Heart left ventricle (tissue), 16 donors: ENCODE results near the gene KCNMA1. TPM values are rescaled to one million over a fixed set of nuclear protein-coding genes. Genes with fewer than 3 reads are reported as not detected.

Source experiments
- ATAC-seq, 4 donors: fragments of 200-7000 bp; cut with Tn5 transposase; one replicate each; pipeline ENCODE4 v1.9.1; 2020 to 2022; ENCODE audit warnings: moderate library complexity in 4 of 4, mild to moderate bottlenecking in 3 of 4, moderate number of reproducible peaks in 1 of 4
- DNase-seq, 5 donors: peaks; one replicate each; pipeline ENCODE4 v3.0.0-alpha.2; 2020
- H3K27ac ChIP-seq, 12 donors: fragments of 200-600 bp; sonication (generic) in 4 of 12; one replicate each; pipeline versions ENCODE4 v1.5.0 to v1.8.0; 2016 to 2022; ENCODE audit warnings: mild to moderate bottlenecking in 2 of 12
- H3K27me3 ChIP-seq, 9 donors: fragments of 200-600 bp; sonication (generic) in 2 of 9; one replicate each; pipeline versions ENCODE4 v1.5.1 to v1.8.0; 2016 to 2022; ENCODE audit warnings: mild to moderate bottlenecking in 3 of 9
- H3K36me3 ChIP-seq, 9 donors: fragments of 200-600 bp; sonication (generic) in 2 of 9; one replicate each; pipeline versions ENCODE4 v1.5.0 to v1.8.0; 2018 to 2022; ENCODE audit warnings: mild to moderate bottlenecking in 2 of 9
- H3K4me1 ChIP-seq, 12 donors: fragments of 200-600 bp; sonication (generic) in 4 of 12; one replicate each; pipeline versions ENCODE4 v1.5.0 to v1.8.0; 2016 to 2022; ENCODE audit warnings: mild to moderate bottlenecking in 3 of 12
- H3K4me3 ChIP-seq, 12 donors: fragments of 200-600 bp; sonication (generic) in 4 of 12; one replicate each; pipeline versions ENCODE4 v1.5.0 to v1.8.0; 2017 to 2022; ENCODE audit warnings: mild to moderate bottlenecking in 9 of 12, moderate library complexity in 4 of 12
- H3K9me3 ChIP-seq, 12 donors: fragments of 200-600 bp; sonication (generic) in 4 of 12; one replicate each; pipeline versions ENCODE4 v1.5.0 to v1.8.0; 2016 to 2022; ENCODE audit warnings: mild to moderate bottlenecking in 1 of 12
- POLR2A ChIP-seq, 2 donors: fragments of 450-650 bp; IDR thresholded peaks; one replicate each; pipeline ENCODE4 v1.6.1; 2017; ENCODE audit warnings: antibody characterized with exemption in 2 of 2, mild to moderate bottlenecking in 2 of 2, moderate library complexity in 2 of 2
- WGBS, 4 donors: extraction: QIAGEN DNeasy Blood & Tissue Kit in 2 of 4; methylation state at CpG; one replicate each; pipeline versions ENCODE4 v1.1.5 to v1.1.7; 2013 to 2018; 5-methylcytosine and 5-hydroxymethylcytosine counted together
- intact Hi-C, 10 donors: fragments of 100-400 bp; cut with DNase I; formaldehyde crosslinking; loops; one replicate each; pipeline versions ENCODE4 v1.11.1 to v1.14.2; 2022
- polyA plus RNA-seq, 2 donors: library from polyadenylated mRNA; stranded (reverse); fragments of 200-250 nt; gene quantifications; one replicate each; pipeline ENCODE4 v1.2.3, GENCODE V29; 2013
- total RNA-seq, 9 donors: library from RNA; depleted of rRNA in 2 of 9; stranded (reverse); fragments of >200 nt in 2 of 9; fragmentation: NEBNext Ultra II Directional in 3 of 9; extraction: Animal tissue kit (Norgen Biotek cat#: 25700) in 3 of 9; gene quantifications; one replicate each; pipeline versions ENCODE4 v1.1.0 to v1.2.4, GENCODE V29; 2016 to 2023
- TF ChIP-seq, protein P1 (sequence below), 12 donors: fragments of 200-600 bp; sonication (generic) in 4 of 12; IDR thresholded peaks; one replicate each; pipeline versions ENCODE4 v1.5.0 to v1.8.0; 2018 to 2022; ENCODE audit warnings: antibody characterized with exemption in 12 of 12, mild to moderate bottlenecking in 5 of 12
- donor health status: ischemic (EF 13 %, LVEDD 7.1; RV severe dilation, severe dysfunction).
- donor health status: healthy with polysubstance abuse.
- donor health status: DM: no; HTN: yes; CAD: no.
- donor health status: DM: no; HTN: no; CAD: no.
- donor health status: ischemic (EF 25% LVEDD 6.9; RV normal size, moderate dysfunction).
- donor health status: ischemic (EF 25% LVEDD 5.7; RV mildly dilated, moderate dysfunction).
- donor health status: healthy.
- donor health status: DM: yes; HTN: yes; CAD: no.
- donor health status: ischemic (EF 35%, LVEDD 5.7; RV mildly dilated, moderate dysfunction).
- donor health status: nonischemic (EF 11% LVEDD 7.7; RV severe dilation, severe dysfunction).
- donor health status: DM: yes; HTN: yes; CAD: no.
- donor health status: PGD.
- donor health status: ischemic (EF 29% LVEDD 5.4; RV normal size, mild dysfunction).
- donor health status: nonischemic (EF 23%, LVEDD 6.1; RV moderate dilation, normal function).

The KCNMA1 gene
- total and polyA plus RNA-seq, 11 donors = 0.39 to 8.7 (median 1.7) TPM

DNA sequence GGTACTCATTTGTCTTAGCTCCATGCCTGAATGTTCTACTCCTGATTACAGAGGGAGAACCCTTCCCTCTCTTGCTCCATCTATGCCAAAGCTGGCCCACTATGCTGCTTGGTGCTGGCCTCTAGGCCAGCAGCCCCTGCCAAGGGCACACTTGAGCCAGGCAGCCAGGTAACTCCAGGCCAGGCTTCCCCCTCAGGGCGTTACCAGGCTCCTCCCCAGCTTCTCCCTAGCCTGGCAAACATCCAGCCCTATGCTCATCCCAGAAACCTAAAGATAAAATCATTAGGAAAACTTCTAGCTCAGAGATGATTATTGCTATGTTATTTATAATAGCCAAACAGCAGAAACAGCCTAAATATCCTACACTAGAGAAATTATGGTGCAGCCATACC, 103.7 kb downstream of the KCNMA1 start:
- Histone ChIP-seq H3K4me1 (peaks cover 0 to 33% (median 0%) of the 10 kb centered on the region in 12 donors), H3K27me3 (peaks cover 0 to 15% (median 0%) of the 10 kb centered on the region in 9 donors), H3K9me3 (no peaks in the 10 kb centered on the region), H3K4me3 (no peak overlapping the region), H3K27ac (peak overlapping the region in 2 of 12 donors; percentile 32 to 85), H3K36me3 (no peaks in the 10 kb centered on the region)
- ATAC-seq (no peak), DNase-seq (no peak)
- intact Hi-C loops = no loop called here
- TF ChIP-seq POLR2A (IDR thresholded peaks at IDR 0.05) = no peak
- TF ChIP-seq, protein P1, sequence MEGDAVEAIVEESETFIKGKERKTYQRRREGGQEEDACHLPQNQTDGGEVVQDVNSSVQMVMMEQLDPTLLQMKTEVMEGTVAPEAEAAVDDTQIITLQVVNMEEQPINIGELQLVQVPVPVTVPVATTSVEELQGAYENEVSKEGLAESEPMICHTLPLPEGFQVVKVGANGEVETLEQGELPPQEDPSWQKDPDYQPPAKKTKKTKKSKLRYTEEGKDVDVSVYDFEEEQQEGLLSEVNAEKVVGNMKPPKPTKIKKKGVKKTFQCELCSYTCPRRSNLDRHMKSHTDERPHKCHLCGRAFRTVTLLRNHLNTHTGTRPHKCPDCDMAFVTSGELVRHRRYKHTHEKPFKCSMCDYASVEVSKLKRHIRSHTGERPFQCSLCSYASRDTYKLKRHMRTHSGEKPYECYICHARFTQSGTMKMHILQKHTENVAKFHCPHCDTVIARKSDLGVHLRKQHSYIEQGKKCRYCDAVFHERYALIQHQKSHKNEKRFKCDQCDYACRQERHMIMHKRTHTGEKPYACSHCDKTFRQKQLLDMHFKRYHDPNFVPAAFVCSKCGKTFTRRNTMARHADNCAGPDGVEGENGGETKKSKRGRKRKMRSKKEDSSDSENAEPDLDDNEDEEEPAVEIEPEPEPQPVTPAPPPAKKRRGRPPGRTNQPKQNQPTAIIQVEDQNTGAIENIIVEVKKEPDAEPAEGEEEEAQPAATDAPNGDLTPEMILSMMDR (IDR thresholded peaks at IDR 0.05) = no peak
- WGBS, 4 donors = 0 to 33% (median 24%) methylated on average over 1 of the region's 1 CpG

DNA sequence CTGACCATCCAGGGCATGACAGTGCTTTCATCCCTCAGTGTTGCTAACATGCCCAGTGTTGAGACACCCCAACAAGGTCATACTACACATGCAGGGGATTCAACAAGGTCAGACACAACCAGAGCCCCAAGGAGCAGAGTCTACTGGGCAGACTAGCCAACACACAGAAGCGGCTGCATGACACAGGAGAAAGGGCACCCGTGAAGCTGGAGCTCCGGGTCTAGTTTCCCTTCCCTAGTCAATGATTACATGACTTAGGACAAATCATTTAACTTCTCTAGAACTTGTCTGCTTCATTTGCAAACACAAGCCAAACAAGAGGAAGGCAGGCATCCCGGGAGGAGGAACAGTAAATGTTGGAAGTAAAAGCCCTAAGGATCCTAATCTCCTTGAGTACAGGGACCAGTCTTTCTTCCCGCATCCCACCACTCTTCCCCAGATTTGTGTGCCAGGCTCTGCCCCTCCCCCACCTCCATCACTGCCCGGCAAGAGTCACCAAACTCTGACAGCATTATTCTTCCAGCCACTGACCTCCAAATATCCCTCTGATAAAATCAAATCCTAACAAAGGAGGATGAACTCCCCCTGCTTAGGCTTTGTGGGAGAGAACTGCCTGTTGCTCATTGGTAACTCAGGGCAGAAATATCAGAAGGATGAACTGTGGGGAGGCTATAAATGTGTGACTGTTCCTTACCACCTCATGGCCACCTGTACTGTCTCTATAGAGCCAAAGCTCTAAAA, 104.3 kb downstream of the KCNMA1 start:
- no peak for TF ChIP-seq POLR2A (IDR thresholded peaks at IDR 0.05)
- TF ChIP-seq, protein P1 (IDR thresholded peaks at IDR 0.05) = no peak
- H3K9me3 ChIP-seq = no peaks in the 10 kb centered on the region
- WGBS, 4 donors = 64 to 73% (median 67%) methylated on average over 6 of the region's 6 CpGs
- peak in 1 of 4 donors; percentile 30 for ATAC-seq
- H3K4me3 ChIP-seq = no peak overlapping the region
- peak overlapping the region in 2 of 12 donors; percentile 32 to 85 for H3K27ac ChIP-seq
- H3K36me3 ChIP-seq = no peaks in the 10 kb centered on the region
- DNase-seq = no peak
- H3K4me1 ChIP-seq = peaks cover 0 to 33% (median 0%) of the 10 kb centered on the region in 12 donors
- intact Hi-C loops = no loop called here
- peaks cover 0 to 12% (median 0%) of the 10 kb centered on the region in 9 donors for H3K27me3 ChIP-seq

DNA sequence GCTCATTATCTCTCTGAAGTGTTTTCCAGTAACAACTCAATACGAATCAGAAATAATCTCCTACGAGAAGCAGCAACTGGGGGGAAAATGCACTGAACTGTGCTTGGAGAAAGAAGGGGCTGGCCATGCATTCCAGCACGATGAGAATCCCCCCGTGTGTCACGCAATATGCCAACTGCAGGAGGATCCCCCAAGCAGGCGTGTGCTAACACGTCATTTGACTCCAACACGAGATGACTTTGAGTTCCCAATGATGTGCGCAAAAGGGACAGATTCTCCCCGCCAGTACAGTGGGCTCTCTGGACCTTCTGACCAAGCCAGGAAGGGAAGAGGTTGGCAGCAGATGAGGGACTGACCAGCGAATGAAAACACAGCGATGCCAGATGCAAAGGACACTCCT, 105.5 kb downstream of the KCNMA1 start:
- intact Hi-C loops = no loop called here
- ATAC-seq = no peak
- H3K4me3 ChIP-seq = no peak overlapping the region
- 71 to 73% (median 72%) methylated on average over 12 of the region's 12 CpGs for WGBS, 4 donors
- no peak for DNase-seq
- no peaks in the 10 kb centered on the region for H3K9me3 ChIP-seq
- peaks cover 0 to 9% (median 0%) of the 10 kb centered on the region in 9 donors for H3K27me3 ChIP-seq
- peak overlapping the region in 2 of 12 donors; percentile 45 to 85 for H3K27ac ChIP-seq
- no peaks in the 10 kb centered on the region for H3K36me3 ChIP-seq
- peaks cover 0 to 33% (median 0%) of the 10 kb centered on the region in 12 donors for H3K4me1 ChIP-seq
- TF ChIP-seq, protein P1 (IDR thresholded peaks at IDR 0.05) = no peak
- no peak for TF ChIP-seq POLR2A (IDR thresholded peaks at IDR 0.05)

DNA sequence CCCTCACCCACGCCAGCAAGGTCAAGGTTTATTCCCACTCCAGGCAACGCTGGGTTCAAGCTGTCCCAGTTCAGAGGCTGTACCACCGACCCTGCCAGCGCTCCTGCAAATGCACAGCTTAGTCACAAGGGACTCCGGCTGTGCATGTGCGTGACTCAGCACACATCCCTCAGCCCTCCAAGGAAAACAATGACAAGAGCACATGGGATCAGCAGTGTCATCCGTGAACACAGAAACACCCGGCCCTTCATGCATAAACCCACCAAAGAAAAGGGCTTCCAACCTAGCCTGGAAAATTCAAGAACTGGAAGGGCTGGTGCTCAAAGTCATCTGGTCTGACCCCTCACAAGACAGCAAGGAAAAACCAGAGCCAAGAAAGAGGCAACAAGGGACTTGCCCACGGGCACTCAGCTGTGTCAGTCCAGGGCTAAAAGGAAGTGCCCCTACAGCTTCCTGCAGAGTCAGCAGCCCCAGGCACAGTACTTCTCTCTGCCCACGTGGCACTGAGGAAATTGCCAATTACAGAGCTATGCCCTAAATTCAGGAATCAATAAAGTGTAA, 106.1 kb downstream of the KCNMA1 start:
- TF ChIP-seq, protein P1 (IDR thresholded peaks at IDR 0.05) = no peak
- TF ChIP-seq POLR2A (IDR thresholded peaks at IDR 0.05) = no peak
- Histone ChIP-seq H3K4me3 (no peak overlapping the region), H3K4me1 (peaks cover 0 to 33% (median 0%) of the 10 kb centered on the region in 12 donors), H3K27ac (peak overlapping the region in 2 of 12 donors; percentile 45 to 85), H3K27me3 (peaks cover 0 to 9% (median 0%) of the 10 kb centered on the region in 9 donors), H3K9me3 (no peaks in the 10 kb centered on the region), H3K36me3 (no peaks in the 10 kb centered on the region)
- 44 to 68% (median 55%) methylated on average over 10 of the region's 10 CpGs for WGBS, 4 donors
- intact Hi-C loops = no loop called here
- peak in 2 of 5 donors; percentile 44 to 45 for DNase-seq
- peak; percentile 47 to 82 (median 66) for ATAC-seq
